ENCODE measurements around the gene TCP11L1. TPM values are rescaled to one million over a fixed set of nuclear protein-coding genes. Genes with fewer than 3 reads are reported as not detected.
"Not testable (repeated sequence)": the region's sequence is repeated elsewhere in the genome, so short reads cannot be mapped to it uniquely, and the experiment has no call there.

The TCP11L1 gene
- total RNA-seq, 1 donor from 2014 or later = 25.0 TPM

DNA sequence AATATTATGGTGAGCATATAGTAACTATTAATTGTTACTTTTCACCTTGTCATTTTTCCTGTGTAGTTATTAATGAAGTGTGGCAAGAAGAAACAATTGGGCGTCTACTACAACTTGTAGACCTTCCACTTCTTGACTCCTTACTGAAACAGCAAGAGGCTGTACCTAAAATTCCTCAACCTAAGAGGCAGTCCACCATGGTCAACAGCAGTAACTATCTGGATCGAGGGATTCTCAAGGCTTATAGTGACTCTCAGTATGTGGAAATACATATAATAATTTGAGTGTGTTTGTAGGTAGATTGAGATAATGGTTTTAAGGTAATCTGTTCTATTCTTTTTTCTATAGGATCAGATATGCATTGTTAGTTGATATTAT lies 10.8 kb upstream of the TCP11L1 start:
- H3K27ac Mint-ChIP-seq (ENCODE audit: unreplicated experiment) = no peak overlapping the region
- H3K4me1 Mint-ChIP-seq = peaks cover 4% of the 10 kb centered on the region
- H3K4me3 Mint-ChIP-seq = no peak overlapping the region
- no peaks in the 10 kb centered on the region for H3K36me3 Mint-ChIP-seq (ENCODE audit: low read depth)
- TF ChIP-seq CTCF (conservative IDR thresholded peaks at IDR 0.05) = no peak
- no peaks in the 10 kb centered on the region for H3K9me3 Mint-ChIP-seq
- no peak for DNase-seq (ENCODE audit: low read depth, low spot score)
- H3K27me3 Mint-ChIP-seq (ENCODE audit: low read depth) = no peaks in the 10 kb centered on the region

- not testable (repeated sequence) for DNase-seq (ENCODE audit: low read depth, low spot score); H3K4me1 Mint-ChIP-seq; H3K36me3 Mint-ChIP-seq (ENCODE audit: low read depth); H3K9me3 Mint-ChIP-seq; H3K4me3 Mint-ChIP-seq; H3K27ac Mint-ChIP-seq (ENCODE audit: unreplicated experiment); H3K27me3 Mint-ChIP-seq (ENCODE audit: low read depth)
These were observed 10.2 kb upstream of the TCP11L1 start for GRCh38 chr11:33029218-33029617.

- TF ChIP-seq CTCF (conservative IDR thresholded peaks at IDR 0.05) = no peak
- H3K27ac Mint-ChIP-seq (ENCODE audit: unreplicated experiment) = no peak overlapping the region
- no peaks in the 10 kb centered on the region for H3K9me3 Mint-ChIP-seq
- DNase-seq (ENCODE audit: low read depth, low spot score) = no peak
- no peaks in the 10 kb centered on the region for H3K4me1 Mint-ChIP-seq
- H3K27me3 Mint-ChIP-seq (ENCODE audit: low read depth) = no peaks in the 10 kb centered on the region
- H3K36me3 Mint-ChIP-seq (ENCODE audit: low read depth) = no peaks in the 10 kb centered on the region
- H3K4me3 Mint-ChIP-seq = no peak overlapping the region
These were observed 5.9 kb upstream of the TCP11L1 start for GRCh38 chr11:33033493-33033892.

- no peaks in the 10 kb centered on the region for H3K9me3 Mint-ChIP-seq
- DNase-seq (ENCODE audit: low read depth, low spot score) = no peak
- no peaks in the 10 kb centered on the region for H3K27me3 Mint-ChIP-seq (ENCODE audit: low read depth)
- H3K36me3 Mint-ChIP-seq (ENCODE audit: low read depth) = no peaks in the 10 kb centered on the region
- H3K4me3 Mint-ChIP-seq = no peak overlapping the region
- peaks cover 7% of the 10 kb centered on the region for H3K4me1 Mint-ChIP-seq
- H3K27ac Mint-ChIP-seq (ENCODE audit: unreplicated experiment) = no peak overlapping the region
- no peak for TF ChIP-seq CTCF (conservative IDR thresholded peaks at IDR 0.05)
These were observed 4.4 kb upstream of the TCP11L1 start for GRCh38 chr11:33035011-33035410.

DNA sequence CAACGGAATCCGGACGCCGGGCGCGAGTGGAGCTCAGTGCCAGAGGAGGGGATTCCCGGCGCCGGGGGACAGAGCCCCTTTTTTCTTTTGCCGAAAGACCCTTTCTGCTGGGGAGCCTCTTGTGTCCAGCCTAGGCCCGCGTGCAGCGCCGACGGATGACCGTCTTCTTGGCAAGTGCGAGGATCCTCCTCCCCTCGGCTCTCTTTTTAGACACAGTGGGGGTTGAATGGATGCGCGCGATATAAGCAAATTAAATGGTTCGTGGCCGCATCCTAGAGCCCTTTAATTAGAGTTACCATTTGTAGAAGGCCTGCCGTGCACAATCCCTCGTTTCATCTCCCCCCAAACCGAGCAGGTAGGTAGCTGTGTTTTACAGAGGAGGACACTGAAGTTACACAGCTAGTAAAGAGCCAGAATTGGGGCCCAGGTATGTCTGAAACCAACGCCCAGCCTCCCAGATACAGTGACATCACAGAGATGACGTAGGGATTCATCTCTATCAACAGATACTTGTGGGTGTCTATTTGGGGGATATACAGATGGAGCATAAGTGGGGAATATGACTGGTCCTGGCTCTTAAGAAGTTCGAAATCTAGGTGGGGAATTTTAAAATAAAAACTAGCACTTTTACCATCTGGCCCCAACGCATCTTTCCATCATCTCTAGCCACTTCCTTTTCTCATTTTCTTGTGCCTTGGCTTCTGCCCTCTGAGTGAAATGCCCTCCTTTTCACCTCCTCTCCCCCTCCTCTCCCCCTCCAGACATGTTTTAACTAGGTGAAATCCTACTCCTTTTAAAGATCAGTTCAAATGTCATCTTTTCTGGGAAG lies 875 bp downstream of the TCP11L1 start:
- DNase-seq (ENCODE audit: low read depth, low spot score) = no peak
- peaks cover 16% of the 10 kb centered on the region for H3K36me3 Mint-ChIP-seq (ENCODE audit: low read depth)
- TF ChIP-seq CTCF (conservative IDR thresholded peaks at IDR 0.05) = no peak
- H3K4me3 Mint-ChIP-seq = peak overlapping the region; percentile 98
- peak overlapping the region; percentile 94 for H3K27ac Mint-ChIP-seq (ENCODE audit: unreplicated experiment)
- H3K4me1 Mint-ChIP-seq = peaks cover 20% of the 10 kb centered on the region
- H3K9me3 Mint-ChIP-seq = no peaks in the 10 kb centered on the region
- H3K27me3 Mint-ChIP-seq (ENCODE audit: low read depth) = no peaks in the 10 kb centered on the region

GRCh38 chr11:33040862-33041453 lies 1.6 kb downstream of the TCP11L1 start:
- Mint-ChIP-seq H3K4me1 (peaks cover 20% of the 10 kb centered on the region), H3K27ac (ENCODE audit: unreplicated experiment) (no peak overlapping the region), H3K9me3 (peaks cover 4% of the 10 kb centered on the region), H3K4me3 (peak overlapping the region; percentile 98), H3K36me3 (ENCODE audit: low read depth) (peaks cover 22% of the 10 kb centered on the region), H3K27me3 (ENCODE audit: low read depth) (no peaks in the 10 kb centered on the region)
- TF ChIP-seq CTCF (conservative IDR thresholded peaks at IDR 0.05) = no peak
- DNase-seq (ENCODE audit: low read depth, low spot score) = no peak
